ENCODE data around the gene ADORA1. TPM values are rescaled to one million over a fixed set of nuclear protein-coding genes. Genes with fewer than 3 reads are reported as not detected.
A peak's percentile ranks its signal among the peaks of the same experiment; 100 is the strongest.

ADORA1 gene
- polyA plus RNA-seq, 4 donors = 0.38 to 1.4 (median 0.54) TPM; not detected in 1

GRCh38 chr1:203189951-203190352 lies 62.4 kb downstream of the ADORA1 start:
- DNase-seq = no peak
- H3K4me1 ChIP-seq (ENCODE audit: control insufficient read depth in 3 of 3, insufficient read depth in 2 of 3, low read depth in 1 of 3, low read length in 2 of 3) = no peaks in the 10 kb centered on the region
- H3K36me3 ChIP-seq (ENCODE audit: control insufficient read depth in 3 of 3, insufficient read depth in 2 of 3, low read depth in 1 of 3, low read length in 3 of 3) = no peaks in the 10 kb centered on the region
- no peak for FAIRE-seq
- no peaks in the 10 kb centered on the region for H3K9me3 ChIP-seq (ENCODE audit: control insufficient read depth in 2 of 2, insufficient read depth in 1 of 2, low read depth in 1 of 2, low read length in 1 of 2)
- peaks cover 0 to 10% (median 0%) of the 10 kb centered on the region in 3 donors for H3K27me3 ChIP-seq (ENCODE audit: control insufficient read depth in 3 of 3, insufficient read depth in 3 of 3, low read length in 3 of 3)
- H3K4me3 ChIP-seq (ENCODE audit: low read depth in 1 of 3, low read length in 3 of 3) = no peak overlapping the region
- no peak overlapping the region for H3K27ac ChIP-seq (ENCODE audit: low read depth in 1 of 3, low read length in 2 of 3)
- 61 to 87% (median 72%) methylated on average over 7 of the region's 7 CpGs for WGBS, 3 donors

DNA sequence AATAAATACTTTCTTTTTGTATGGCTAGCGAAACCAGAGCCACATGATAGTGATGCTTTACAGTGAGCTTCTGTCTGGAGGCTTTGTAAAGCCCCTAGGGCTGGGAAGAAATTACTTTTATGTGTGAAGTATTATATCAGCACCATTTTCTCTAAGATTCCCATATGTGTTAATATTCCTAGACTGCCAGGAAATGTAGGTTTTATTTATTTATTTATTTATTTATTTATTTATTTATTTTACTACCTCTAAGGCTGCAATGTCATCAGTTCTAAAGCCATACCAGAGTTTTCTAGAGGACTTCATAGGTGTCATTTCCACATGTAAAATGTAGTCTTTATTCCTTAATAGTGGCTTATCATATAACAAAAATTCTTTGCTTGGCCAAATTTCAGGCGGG lies 63.4 kb downstream of the ADORA1 start:
- 87 to 95% (median 92%) methylated on average over 2 of the region's 2 CpGs for WGBS, 3 donors
- Histone ChIP-seq H3K9me3 (ENCODE audit: control insufficient read depth in 2 of 2, insufficient read depth in 1 of 2, low read depth in 1 of 2, low read length in 1 of 2) (no peaks in the 10 kb centered on the region), H3K36me3 (ENCODE audit: control insufficient read depth in 3 of 3, insufficient read depth in 2 of 3, low read depth in 1 of 3, low read length in 3 of 3) (no peaks in the 10 kb centered on the region), H3K4me1 (ENCODE audit: control insufficient read depth in 3 of 3, insufficient read depth in 2 of 3, low read depth in 1 of 3, low read length in 2 of 3) (no peaks in the 10 kb centered on the region), H3K4me3 (ENCODE audit: low read depth in 1 of 3, low read length in 3 of 3) (no peak overlapping the region), H3K27me3 (ENCODE audit: control insufficient read depth in 3 of 3, insufficient read depth in 3 of 3, low read length in 3 of 3) (peaks cover 0 to 10% (median 0%) of the 10 kb centered on the region in 3 donors), H3K27ac (ENCODE audit: low read depth in 1 of 3, low read length in 2 of 3) (no peak overlapping the region)
- no peak for FAIRE-seq
- DNase-seq = no peak

GRCh38 chr1:203196371-203196770 lies 68.8 kb downstream of the ADORA1 start:
- H3K27ac ChIP-seq (ENCODE audit: low read depth in 1 of 3, low read length in 2 of 3) = peak overlapping the region in 1 of 3 donors; percentile 3
- H3K9me3 ChIP-seq (ENCODE audit: control insufficient read depth in 2 of 2, insufficient read depth in 1 of 2, low read depth in 1 of 2, low read length in 1 of 2) = no peaks in the 10 kb centered on the region
- no peaks in the 10 kb centered on the region for H3K4me1 ChIP-seq (ENCODE audit: control insufficient read depth in 3 of 3, insufficient read depth in 2 of 3, low read depth in 1 of 3, low read length in 2 of 3)
- DNase-seq (no peak), FAIRE-seq (no peak)
- H3K4me3 ChIP-seq (ENCODE audit: low read depth in 1 of 3, low read length in 3 of 3) = no peak overlapping the region
- no peaks in the 10 kb centered on the region for H3K36me3 ChIP-seq (ENCODE audit: control insufficient read depth in 3 of 3, insufficient read depth in 2 of 3, low read depth in 1 of 3, low read length in 3 of 3)
- peaks cover 0 to 8% (median 0%) of the 10 kb centered on the region in 3 donors for H3K27me3 ChIP-seq (ENCODE audit: control insufficient read depth in 3 of 3, insufficient read depth in 3 of 3, low read length in 3 of 3)
- 79 to 97% (median 91%) methylated on average over 3 of the region's 3 CpGs for WGBS, 3 donors

DNA sequence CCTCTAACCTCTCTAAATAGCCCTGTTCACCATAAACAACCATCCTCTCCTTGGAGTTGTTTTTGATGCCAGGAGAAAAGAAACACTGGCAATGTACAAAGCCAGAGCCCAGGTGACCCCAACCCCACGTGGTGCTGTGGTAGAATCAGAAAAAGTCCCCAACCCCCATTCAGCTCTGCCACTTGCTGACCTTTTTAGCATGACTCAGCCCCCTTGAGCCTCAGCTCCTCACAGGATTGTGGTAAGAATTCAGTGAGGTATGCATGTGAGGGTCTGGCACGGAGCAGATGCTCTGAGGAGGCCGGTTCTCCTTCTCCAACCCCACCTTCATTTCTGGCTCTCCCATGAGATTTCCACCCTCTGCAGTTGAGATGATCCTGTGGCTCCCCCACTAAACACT lies 70.1 kb downstream of the ADORA1 start:
- Histone ChIP-seq H3K36me3 (ENCODE audit: control insufficient read depth in 3 of 3, insufficient read depth in 2 of 3, low read depth in 1 of 3, low read length in 3 of 3) (no peaks in the 10 kb centered on the region), H3K4me3 (ENCODE audit: low read depth in 1 of 3, low read length in 3 of 3) (no peak overlapping the region), H3K27me3 (ENCODE audit: control insufficient read depth in 3 of 3, insufficient read depth in 3 of 3, low read length in 3 of 3) (peaks cover 0 to 8% (median 0%) of the 10 kb centered on the region in 3 donors), H3K9me3 (ENCODE audit: control insufficient read depth in 2 of 2, insufficient read depth in 1 of 2, low read depth in 1 of 2, low read length in 1 of 2) (no peaks in the 10 kb centered on the region), H3K4me1 (ENCODE audit: control insufficient read depth in 3 of 3, insufficient read depth in 2 of 3, low read depth in 1 of 3, low read length in 2 of 3) (no peaks in the 10 kb centered on the region), H3K27ac (ENCODE audit: low read depth in 1 of 3, low read length in 2 of 3) (no peak overlapping the region)
- FAIRE-seq (no peak), DNase-seq (no peak)
- 48 to 51% (median 48%) methylated on average over 3 of the region's 3 CpGs for WGBS, 3 donors

DNA sequence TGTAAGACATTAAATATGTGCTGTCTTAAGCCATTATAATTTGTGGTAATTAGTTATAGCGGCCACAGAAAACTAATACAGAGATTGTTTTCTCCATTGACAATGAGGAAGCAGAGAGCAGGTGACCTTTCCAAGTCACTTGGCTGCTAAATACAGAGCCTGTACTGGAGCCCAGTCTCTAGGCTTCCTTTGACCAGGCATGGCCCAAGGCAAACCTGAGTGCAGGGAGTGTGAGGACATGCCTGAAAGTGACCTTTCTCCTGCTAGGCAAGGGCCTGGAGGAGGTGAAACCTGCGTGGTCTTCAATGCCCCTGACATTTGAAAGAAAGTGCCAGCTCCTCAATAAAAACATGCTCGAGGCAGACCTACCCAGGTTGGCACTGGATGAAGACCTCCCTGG lies 71.5 kb downstream of the ADORA1 start:
- Histone ChIP-seq H3K36me3 (ENCODE audit: control insufficient read depth in 3 of 3, insufficient read depth in 2 of 3, low read depth in 1 of 3, low read length in 3 of 3) (no peaks in the 10 kb centered on the region), H3K27ac (ENCODE audit: low read depth in 1 of 3, low read length in 2 of 3) (no peak overlapping the region), H3K4me1 (ENCODE audit: control insufficient read depth in 3 of 3, insufficient read depth in 2 of 3, low read depth in 1 of 3, low read length in 2 of 3) (no peaks in the 10 kb centered on the region), H3K4me3 (ENCODE audit: low read depth in 1 of 3, low read length in 3 of 3) (no peak overlapping the region), H3K27me3 (ENCODE audit: control insufficient read depth in 3 of 3, insufficient read depth in 3 of 3, low read length in 3 of 3) (peaks cover 0 to 8% (median 0%) of the 10 kb centered on the region in 3 donors), H3K9me3 (ENCODE audit: control insufficient read depth in 2 of 2, insufficient read depth in 1 of 2, low read depth in 1 of 2, low read length in 1 of 2) (no peaks in the 10 kb centered on the region)
- 72 to 88% (median 84%) methylated on average over 3 of the region's 3 CpGs for WGBS, 3 donors
- FAIRE-seq (no peak), DNase-seq (no peak)

DNA sequence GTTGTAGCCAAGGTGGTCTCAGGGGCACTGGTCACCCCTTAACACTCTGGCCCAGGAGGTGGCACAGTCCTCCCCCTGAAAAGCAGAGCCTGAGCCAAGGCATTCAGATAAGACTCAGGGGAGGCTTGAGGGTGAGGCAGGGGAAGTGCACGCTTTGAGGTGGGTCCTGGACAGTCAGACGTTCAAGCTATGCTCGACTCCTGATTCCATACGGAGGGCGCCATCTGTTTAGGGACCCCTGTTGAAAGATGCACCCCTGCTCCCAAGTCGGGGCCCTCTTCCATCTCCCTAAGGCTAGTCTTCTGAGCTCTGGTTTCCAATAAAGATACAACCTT lies 71.9 kb downstream of the ADORA1 start:
- WGBS, 3 donors = 78 to 91% (median 91%) methylated on average over 6 of the region's 6 CpGs
- no peak for DNase-seq
- peak overlapping the region in 1 of 3 donors; percentile 67 for H3K27ac ChIP-seq (ENCODE audit: low read depth in 1 of 3, low read length in 2 of 3)

DNA sequence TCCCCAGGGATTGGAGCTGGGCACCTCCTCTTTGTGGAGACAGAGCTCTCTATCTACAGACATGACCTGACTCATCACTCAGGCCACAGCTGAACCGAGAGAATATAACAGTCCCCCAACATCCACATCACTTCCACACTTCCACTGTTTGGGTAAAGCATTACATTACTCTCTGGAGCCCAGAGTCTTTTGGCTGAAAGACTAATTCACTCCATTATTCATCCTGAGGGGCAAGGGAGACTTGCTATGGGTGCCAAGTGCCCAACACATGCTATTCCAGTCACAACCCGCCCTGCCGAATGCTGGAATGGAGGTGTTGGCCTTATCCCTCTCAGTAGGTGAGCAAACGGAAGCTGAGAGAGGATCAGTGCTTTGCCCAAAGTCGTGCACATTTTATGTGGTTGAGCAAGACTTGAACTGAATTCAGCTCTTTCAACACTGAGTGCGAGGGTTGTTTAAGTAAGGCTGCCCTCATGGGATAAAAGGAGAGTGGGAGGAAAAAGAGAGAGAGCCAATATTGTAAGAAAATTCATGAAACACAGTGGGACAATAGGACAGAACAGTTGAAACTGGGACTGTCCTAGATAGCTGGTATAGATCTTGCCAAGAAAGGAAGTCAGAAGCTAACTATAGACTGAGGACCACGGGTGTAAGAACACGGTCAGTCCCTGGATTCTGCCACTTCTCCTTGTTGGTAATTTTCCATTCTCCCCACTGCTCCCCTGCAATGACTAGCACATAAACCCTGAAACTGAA lies 72.5 kb downstream of the ADORA1 start:
- Histone ChIP-seq H3K9me3 (ENCODE audit: control insufficient read depth in 2 of 2, insufficient read depth in 1 of 2, low read depth in 1 of 2, low read length in 1 of 2) (no peaks in the 10 kb centered on the region), H3K4me1 (ENCODE audit: control insufficient read depth in 3 of 3, insufficient read depth in 2 of 3, low read depth in 1 of 3, low read length in 2 of 3) (no peaks in the 10 kb centered on the region), H3K36me3 (ENCODE audit: control insufficient read depth in 3 of 3, insufficient read depth in 2 of 3, low read depth in 1 of 3, low read length in 3 of 3) (no peaks in the 10 kb centered on the region), H3K27ac (ENCODE audit: low read depth in 1 of 3, low read length in 2 of 3) (peak overlapping the region in 1 of 3 donors; percentile 68), H3K27me3 (ENCODE audit: control insufficient read depth in 3 of 3, insufficient read depth in 3 of 3, low read length in 3 of 3) (peaks cover 0 to 8% (median 0%) of the 10 kb centered on the region in 3 donors), H3K4me3 (ENCODE audit: low read depth in 1 of 3, low read length in 3 of 3) (no peak overlapping the region)
- DNase-seq = no peak
- 56 to 71% (median 68%) methylated on average over 8 of the region's 8 CpGs for WGBS, 3 donors
- no peak for FAIRE-seq

More for the DNA sequence above, 71.9 kb downstream of the ADORA1 start:
- Histone ChIP-seq H3K27me3 (ENCODE audit: control insufficient read depth in 3 of 3, insufficient read depth in 3 of 3, low read length in 3 of 3) (peaks cover 0 to 8% (median 0%) of the 10 kb centered on the region in 3 donors), H3K36me3 (ENCODE audit: control insufficient read depth in 3 of 3, insufficient read depth in 2 of 3, low read depth in 1 of 3, low read length in 3 of 3) (no peaks in the 10 kb centered on the region), H3K9me3 (ENCODE audit: control insufficient read depth in 2 of 2, insufficient read depth in 1 of 2, low read depth in 1 of 2, low read length in 1 of 2) (no peaks in the 10 kb centered on the region), H3K4me3 (ENCODE audit: low read depth in 1 of 3, low read length in 3 of 3) (no peak overlapping the region), H3K4me1 (ENCODE audit: control insufficient read depth in 3 of 3, insufficient read depth in 2 of 3, low read depth in 1 of 3, low read length in 2 of 3) (no peaks in the 10 kb centered on the region)
- FAIRE-seq = no peak

GRCh38 chr1:203200916-203201315 lies 73.4 kb downstream of the ADORA1 start:
- Histone ChIP-seq H3K4me1 (ENCODE audit: control insufficient read depth in 3 of 3, insufficient read depth in 2 of 3, low read depth in 1 of 3, low read length in 2 of 3) (no peaks in the 10 kb centered on the region), H3K4me3 (ENCODE audit: low read depth in 1 of 3, low read length in 3 of 3) (no peak overlapping the region), H3K9me3 (ENCODE audit: control insufficient read depth in 2 of 2, insufficient read depth in 1 of 2, low read depth in 1 of 2, low read length in 1 of 2) (no peaks in the 10 kb centered on the region), H3K27me3 (ENCODE audit: control insufficient read depth in 3 of 3, insufficient read depth in 3 of 3, low read length in 3 of 3) (peaks cover 0 to 8% (median 0%) of the 10 kb centered on the region in 3 donors), H3K27ac (ENCODE audit: low read depth in 1 of 3, low read length in 2 of 3) (peak overlapping the region in 1 of 3 donors; percentile 68), H3K36me3 (ENCODE audit: control insufficient read depth in 3 of 3, insufficient read depth in 2 of 3, low read depth in 1 of 3, low read length in 3 of 3) (no peaks in the 10 kb centered on the region)
- FAIRE-seq (no peak), DNase-seq (no peak)
- WGBS, 3 donors = 44 to 72% (median 71%) methylated on average over 1 of the region's 1 CpG
